H1 (cell line): ENCODE results near the gene AGAP1. TPM values are rescaled to one million over a fixed set of nuclear protein-coding genes. Genes with fewer than 3 reads are reported as not detected.

Experiments used
- polyA plus RNA-seq, 7 experiments: library from polyadenylated mRNA; depleted of rRNA in 3 of 7; stranded (reverse) in 5 of 7; unstranded in 2 of 7; fragments of >200 nt in 5 of 7; fragments of 200-250 nt in 2 of 7; gene quantifications; 1 replicate in 5 of 7; 2 replicates in 1 of 7; 4 replicates in 1 of 7; pipeline versions ENCODE4 v1.2.1 to v1.2.3, GENCODE V29; 2011 to 2013; ENCODE audit warnings: missing spikeins in 2 of 7, mixed read lengths in 2 of 7
- total RNA-seq: library from RNA; stranded (reverse); fragmentation: NEBNext Ultra II Directional; extraction: Animal tissue kit (Norgen Biotek cat#: 25700); gene quantifications from 2 replicates; pipeline ENCODE4 v1.2.1, GENCODE V29; 2021
- TF ChIP-seq, protein P1 (sequence below): fragments of 300-600 bp; sonication (generic); IDR thresholded peaks from 2 replicates; pipeline ENCODE4 v1.7.1; 2012; ENCODE audit warnings: low read length, moderate library complexity, mild to moderate bottlenecking, inconsistent platforms; ENCODE audit not compliant: insufficient replicate concordance

Gene AGAP1
- total and polyA plus RNA-seq, 2 of the 8 experiments (the other 6 are each of a cell fraction or from before 2014, with no cell fraction given) = 18.1 to 39.4 TPM

DNA sequence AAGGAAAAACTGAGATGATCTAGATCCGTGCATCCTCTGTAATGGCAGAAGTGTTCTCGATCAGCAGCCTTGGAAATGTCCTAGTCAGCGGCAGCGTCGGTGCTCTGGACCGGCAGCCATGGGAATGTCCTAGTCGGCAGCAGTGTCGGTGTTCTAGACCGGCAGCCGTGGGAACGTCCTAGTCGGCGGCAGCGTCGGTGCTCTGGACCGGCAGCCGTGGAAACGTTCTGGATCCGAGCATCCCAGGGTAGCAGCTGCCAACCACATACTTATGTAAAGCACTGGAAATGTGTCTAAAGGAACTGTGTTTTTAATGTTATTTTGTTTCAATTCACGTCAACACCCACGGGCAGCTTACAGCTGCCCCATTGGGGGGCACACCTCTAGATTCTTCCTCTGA is 615.6 kb downstream of the AGAP1 start (continued):
- TF ChIP-seq, protein P1, sequence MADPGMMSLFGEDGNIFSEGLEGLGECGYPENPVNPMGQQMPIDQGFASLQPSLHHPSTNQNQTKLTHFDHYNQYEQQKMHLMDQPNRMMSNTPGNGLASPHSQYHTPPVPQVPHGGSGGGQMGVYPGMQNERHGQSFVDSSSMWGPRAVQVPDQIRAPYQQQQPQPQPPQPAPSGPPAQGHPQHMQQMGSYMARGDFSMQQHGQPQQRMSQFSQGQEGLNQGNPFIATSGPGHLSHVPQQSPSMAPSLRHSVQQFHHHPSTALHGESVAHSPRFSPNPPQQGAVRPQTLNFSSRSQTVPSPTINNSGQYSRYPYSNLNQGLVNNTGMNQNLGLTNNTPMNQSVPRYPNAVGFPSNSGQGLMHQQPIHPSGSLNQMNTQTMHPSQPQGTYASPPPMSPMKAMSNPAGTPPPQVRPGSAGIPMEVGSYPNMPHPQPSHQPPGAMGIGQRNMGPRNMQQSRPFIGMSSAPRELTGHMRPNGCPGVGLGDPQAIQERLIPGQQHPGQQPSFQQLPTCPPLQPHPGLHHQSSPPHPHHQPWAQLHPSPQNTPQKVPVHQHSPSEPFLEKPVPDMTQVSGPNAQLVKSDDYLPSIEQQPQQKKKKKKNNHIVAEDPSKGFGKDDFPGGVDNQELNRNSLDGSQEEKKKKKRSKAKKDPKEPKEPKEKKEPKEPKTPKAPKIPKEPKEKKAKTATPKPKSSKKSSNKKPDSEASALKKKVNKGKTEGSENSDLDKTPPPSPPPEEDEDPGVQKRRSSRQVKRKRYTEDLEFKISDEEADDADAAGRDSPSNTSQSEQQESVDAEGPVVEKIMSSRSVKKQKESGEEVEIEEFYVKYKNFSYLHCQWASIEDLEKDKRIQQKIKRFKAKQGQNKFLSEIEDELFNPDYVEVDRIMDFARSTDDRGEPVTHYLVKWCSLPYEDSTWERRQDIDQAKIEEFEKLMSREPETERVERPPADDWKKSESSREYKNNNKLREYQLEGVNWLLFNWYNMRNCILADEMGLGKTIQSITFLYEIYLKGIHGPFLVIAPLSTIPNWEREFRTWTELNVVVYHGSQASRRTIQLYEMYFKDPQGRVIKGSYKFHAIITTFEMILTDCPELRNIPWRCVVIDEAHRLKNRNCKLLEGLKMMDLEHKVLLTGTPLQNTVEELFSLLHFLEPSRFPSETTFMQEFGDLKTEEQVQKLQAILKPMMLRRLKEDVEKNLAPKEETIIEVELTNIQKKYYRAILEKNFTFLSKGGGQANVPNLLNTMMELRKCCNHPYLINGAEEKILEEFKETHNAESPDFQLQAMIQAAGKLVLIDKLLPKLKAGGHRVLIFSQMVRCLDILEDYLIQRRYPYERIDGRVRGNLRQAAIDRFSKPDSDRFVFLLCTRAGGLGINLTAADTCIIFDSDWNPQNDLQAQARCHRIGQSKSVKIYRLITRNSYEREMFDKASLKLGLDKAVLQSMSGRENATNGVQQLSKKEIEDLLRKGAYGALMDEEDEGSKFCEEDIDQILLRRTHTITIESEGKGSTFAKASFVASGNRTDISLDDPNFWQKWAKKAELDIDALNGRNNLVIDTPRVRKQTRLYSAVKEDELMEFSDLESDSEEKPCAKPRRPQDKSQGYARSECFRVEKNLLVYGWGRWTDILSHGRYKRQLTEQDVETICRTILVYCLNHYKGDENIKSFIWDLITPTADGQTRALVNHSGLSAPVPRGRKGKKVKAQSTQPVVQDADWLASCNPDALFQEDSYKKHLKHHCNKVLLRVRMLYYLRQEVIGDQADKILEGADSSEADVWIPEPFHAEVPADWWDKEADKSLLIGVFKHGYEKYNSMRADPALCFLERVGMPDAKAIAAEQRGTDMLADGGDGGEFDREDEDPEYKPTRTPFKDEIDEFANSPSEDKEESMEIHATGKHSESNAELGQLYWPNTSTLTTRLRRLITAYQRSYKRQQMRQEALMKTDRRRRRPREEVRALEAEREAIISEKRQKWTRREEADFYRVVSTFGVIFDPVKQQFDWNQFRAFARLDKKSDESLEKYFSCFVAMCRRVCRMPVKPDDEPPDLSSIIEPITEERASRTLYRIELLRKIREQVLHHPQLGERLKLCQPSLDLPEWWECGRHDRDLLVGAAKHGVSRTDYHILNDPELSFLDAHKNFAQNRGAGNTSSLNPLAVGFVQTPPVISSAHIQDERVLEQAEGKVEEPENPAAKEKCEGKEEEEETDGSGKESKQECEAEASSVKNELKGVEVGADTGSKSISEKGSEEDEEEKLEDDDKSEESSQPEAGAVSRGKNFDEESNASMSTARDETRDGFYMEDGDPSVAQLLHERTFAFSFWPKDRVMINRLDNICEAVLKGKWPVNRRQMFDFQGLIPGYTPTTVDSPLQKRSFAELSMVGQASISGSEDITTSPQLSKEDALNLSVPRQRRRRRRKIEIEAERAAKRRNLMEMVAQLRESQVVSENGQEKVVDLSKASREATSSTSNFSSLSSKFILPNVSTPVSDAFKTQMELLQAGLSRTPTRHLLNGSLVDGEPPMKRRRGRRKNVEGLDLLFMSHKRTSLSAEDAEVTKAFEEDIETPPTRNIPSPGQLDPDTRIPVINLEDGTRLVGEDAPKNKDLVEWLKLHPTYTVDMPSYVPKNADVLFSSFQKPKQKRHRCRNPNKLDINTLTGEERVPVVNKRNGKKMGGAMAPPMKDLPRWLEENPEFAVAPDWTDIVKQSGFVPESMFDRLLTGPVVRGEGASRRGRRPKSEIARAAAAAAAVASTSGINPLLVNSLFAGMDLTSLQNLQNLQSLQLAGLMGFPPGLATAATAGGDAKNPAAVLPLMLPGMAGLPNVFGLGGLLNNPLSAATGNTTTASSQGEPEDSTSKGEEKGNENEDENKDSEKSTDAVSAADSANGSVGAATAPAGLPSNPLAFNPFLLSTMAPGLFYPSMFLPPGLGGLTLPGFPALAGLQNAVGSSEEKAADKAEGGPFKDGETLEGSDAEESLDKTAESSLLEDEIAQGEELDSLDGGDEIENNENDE = no peak
